HepG2 (cell line): ENCODE data around the gene GPX1. TPM values are rescaled to one million over a fixed set of nuclear protein-coding genes. Genes with fewer than 3 reads are reported as not detected.

Source experiments
- ARNTL ChIP-seq: sonication (generic); formaldehyde crosslinking; IDR thresholded peaks from 2 replicates; pipeline ENCODE4 v1.4.0; 2020; ENCODE audit warnings: mild to moderate bottlenecking, missing genetic modification reagents
- FOXC1 ChIP-seq: sonication (generic); formaldehyde crosslinking; IDR thresholded peaks from 2 replicates; pipeline ENCODE4 v1.8.0; 2022; ENCODE audit warnings: mild to moderate bottlenecking, missing genetic modification reagents, borderline replicate concordance
- FOXJ3 ChIP-seq: sonication (generic); formaldehyde crosslinking; IDR thresholded peaks from 2 replicates; pipeline ENCODE4 v1.4.0; 2020; ENCODE audit warnings: missing genetic modification reagents, mild to moderate bottlenecking, borderline replicate concordance
- HOXA3 ChIP-seq: sonication (generic); formaldehyde crosslinking; IDR thresholded peaks from 2 replicates; pipeline ENCODE4 v1.5.0; 2020; ENCODE audit warnings: missing genetic modification reagents
- KDM4B ChIP-seq: sonication (generic); formaldehyde crosslinking; IDR thresholded peaks from 2 replicates; pipeline ENCODE4 v1.4.0; 2020; ENCODE audit warnings: missing genetic modification reagents
- KDM5B ChIP-seq: sonication (generic); formaldehyde crosslinking; IDR thresholded peaks from 2 replicates; pipeline ENCODE4 v1.4.0; 2020; ENCODE audit warnings: missing genetic modification reagents, mild to moderate bottlenecking, borderline replicate concordance
- MLLT10 ChIP-seq: sonication (generic); formaldehyde crosslinking; IDR thresholded peaks from 2 replicates; pipeline ENCODE4 v1.4.0; 2020; ENCODE audit warnings: missing genetic modification reagents
- NFKB2 ChIP-seq: sonication (generic); formaldehyde crosslinking; IDR thresholded peaks from 2 replicates; pipeline ENCODE4 v1.4.0; 2020; ENCODE audit warnings: missing genetic modification reagents, borderline replicate concordance
- PAX8 ChIP-seq: sonication (generic); formaldehyde crosslinking; IDR thresholded peaks from 2 replicates; pipeline ENCODE4 v1.8.0; 2022; ENCODE audit warnings: mild to moderate bottlenecking, missing genetic modification reagents, borderline replicate concordance
- RAD51 ChIP-seq: fragments of 450-650 bp; IDR thresholded peaks from 2 replicates; pipeline ENCODE4 v1.6.1; 2016; ENCODE audit warnings: borderline replicate concordance
- RBM39 ChIP-seq: fragments of 200-400 bp; formaldehyde crosslinking; IDR thresholded peaks from one replicate; pipeline ENCODE4 v1.6.1; 2018; ENCODE audit warnings: antibody characterized with exemption, mild to moderate bottlenecking, low read depth, low read length; ENCODE audit not compliant: poor library complexity, severe bottlenecking
- SP5 ChIP-seq: IDR thresholded peaks from 2 replicates; pipeline ENCODE4 v1.6.1; 2016; ENCODE audit warnings: low read depth, borderline replicate concordance
- TCF12 ChIP-seq, 2 experiments: fragments of 450-650 bp in 1 of 2; sonication (generic) in 1 of 2; formaldehyde crosslinking in 1 of 2; IDR thresholded peaks; 2 replicates each; pipeline versions ENCODE4 v1.6.1 to v1.8.0; 2017 to 2022; ENCODE audit warnings: antibody characterized with exemption in 1 of 2, mild to moderate bottlenecking in 1 of 2, missing genetic modification reagents in 1 of 2, moderate library complexity in 1 of 2
- ZKSCAN5 ChIP-seq: sonication (generic); formaldehyde crosslinking; IDR thresholded peaks from 2 replicates; pipeline ENCODE4 v1.5.1; 2020; ENCODE audit warnings: mild to moderate bottlenecking, missing genetic modification reagents
- ZNF121 ChIP-seq: sonication (generic); formaldehyde crosslinking; IDR thresholded peaks from 2 replicates; pipeline ENCODE4 v1.5.0; 2020; ENCODE audit warnings: mild to moderate bottlenecking, missing genetic modification reagents
- ZNF3 ChIP-seq: IDR thresholded peaks from 2 replicates; pipeline ENCODE4 v1.7.0; 2017; ENCODE audit warnings: inconsistent platforms
- ZNF776 ChIP-seq: sonication (generic); formaldehyde crosslinking; IDR thresholded peaks from 2 replicates; pipeline ENCODE4 v1.4.0; 2020; ENCODE audit warnings: mild to moderate bottlenecking, missing genetic modification reagents
- polyA plus RNA-seq, 8 experiments: library from polyadenylated mRNA; depleted of rRNA in 3 of 8; stranded (reverse) in 7 of 8; unstranded in 1 of 8; fragments of >200 nt; fragmentation: Illumina TruSeq in 4 of 8; extraction: Trizol in 4 of 8; gene quantifications; 2 replicates each; pipeline versions ENCODE4 v1.2.1 to v1.2.3, GENCODE V29; 2011 to 2016; ENCODE audit warnings: low read depth in 4 of 8, missing spikeins in 1 of 8, mixed read lengths in 1 of 8; ENCODE audit not compliant: insufficient read depth in 1 of 8
- total RNA-seq, 5 experiments: library from RNA; depleted of rRNA; stranded (reverse); fragments of >200 nt; fragmentation: Illumina TruSeq; extraction: Trizol; gene quantifications; 2 replicates each; pipeline ENCODE4 v1.2.3, GENCODE V29; 2016; ENCODE audit warnings: low read depth in 1 of 5
- TF ChIP-seq, protein P1 (sequence below): sonication (generic); formaldehyde crosslinking; IDR thresholded peaks from 2 replicates; pipeline ENCODE4 v1.5.0; 2020; ENCODE audit warnings: missing genetic modification reagents
- TF ChIP-seq, protein P2 (sequence below): IDR thresholded peaks from 2 replicates; pipeline ENCODE4 v1.6.1; 2016; ENCODE audit warnings: low read depth, control low read depth
- TF ChIP-seq, protein P3 (sequence below): IDR thresholded peaks from 2 replicates; pipeline ENCODE4 v1.6.1; 2016; ENCODE audit warnings: mild to moderate bottlenecking, missing biosample characterization, missing genetic modification reagents
- TF ChIP-seq, protein P4 (sequence below): IDR thresholded peaks from 2 replicates; pipeline ENCODE4 v1.6.1; 2016; ENCODE audit warnings: mild to moderate bottlenecking
- TF ChIP-seq, protein P5 (sequence below): sonication (generic); formaldehyde crosslinking; IDR thresholded peaks from 2 replicates; pipeline ENCODE4 v1.4.0; 2020; ENCODE audit warnings: missing genetic modification reagents, mild to moderate bottlenecking, borderline replicate concordance

Gene GPX1
- total and polyA plus RNA-seq, 2 of the 13 experiments (the other 11 are each of a cell fraction or from before 2014, with no cell fraction given) = 149 to 168 TPM

DNA sequence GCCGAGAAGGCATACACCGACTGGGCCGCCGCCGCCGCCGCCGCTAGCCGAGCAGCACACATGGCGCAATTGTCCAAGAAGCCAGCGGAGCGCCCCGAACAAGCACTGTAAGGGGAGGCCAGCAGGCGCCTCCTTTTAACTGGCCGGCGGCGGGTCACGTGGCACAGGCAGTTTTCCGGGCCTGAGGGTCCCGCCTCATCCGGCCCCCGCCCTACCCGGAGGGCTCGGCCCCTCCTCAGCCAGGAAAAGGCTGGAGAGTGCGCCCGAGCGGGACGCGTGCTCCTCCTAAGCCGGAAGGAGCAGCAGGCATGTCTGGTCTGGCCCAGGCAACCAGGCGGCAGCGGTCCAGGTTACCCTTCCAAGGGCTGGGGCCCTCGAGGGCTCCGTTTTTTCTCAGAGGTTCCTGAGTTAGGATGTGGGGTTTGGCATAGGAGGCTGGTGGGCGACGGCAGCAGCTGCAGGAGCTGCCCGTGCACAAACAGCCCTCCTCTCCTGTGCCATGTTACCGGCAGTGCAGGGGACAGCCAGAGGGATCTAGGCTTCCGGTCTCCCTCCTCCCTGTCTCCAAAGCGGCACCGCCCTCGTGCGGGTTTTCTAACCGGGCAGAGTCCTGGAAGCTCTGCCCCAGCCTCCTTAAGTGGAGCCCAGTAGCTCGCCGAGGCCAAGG lies at the start of gene GPX1 (continued):
- no peak for TF ChIP-seq PAX8 (CRISPR knock-in tag)
- TF ChIP-seq, protein P1, sequence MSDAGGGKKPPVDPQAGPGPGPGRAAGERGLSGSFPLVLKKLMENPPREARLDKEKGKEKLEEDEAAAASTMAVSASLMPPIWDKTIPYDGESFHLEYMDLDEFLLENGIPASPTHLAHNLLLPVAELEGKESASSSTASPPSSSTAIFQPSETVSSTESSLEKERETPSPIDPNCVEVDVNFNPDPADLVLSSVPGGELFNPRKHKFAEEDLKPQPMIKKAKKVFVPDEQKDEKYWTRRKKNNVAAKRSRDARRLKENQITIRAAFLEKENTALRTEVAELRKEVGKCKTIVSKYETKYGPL (CRISPR knock-in tag) = no peak; the same call in 1 of the 2 replicates
- TF ChIP-seq MLLT10 (CRISPR knock-in tag) = no peak
- peak; percentile 93; the same call in 1 of the 2 replicates for TF ChIP-seq KDM5B (CRISPR knock-in tag)
- TF ChIP-seq, protein P2, sequence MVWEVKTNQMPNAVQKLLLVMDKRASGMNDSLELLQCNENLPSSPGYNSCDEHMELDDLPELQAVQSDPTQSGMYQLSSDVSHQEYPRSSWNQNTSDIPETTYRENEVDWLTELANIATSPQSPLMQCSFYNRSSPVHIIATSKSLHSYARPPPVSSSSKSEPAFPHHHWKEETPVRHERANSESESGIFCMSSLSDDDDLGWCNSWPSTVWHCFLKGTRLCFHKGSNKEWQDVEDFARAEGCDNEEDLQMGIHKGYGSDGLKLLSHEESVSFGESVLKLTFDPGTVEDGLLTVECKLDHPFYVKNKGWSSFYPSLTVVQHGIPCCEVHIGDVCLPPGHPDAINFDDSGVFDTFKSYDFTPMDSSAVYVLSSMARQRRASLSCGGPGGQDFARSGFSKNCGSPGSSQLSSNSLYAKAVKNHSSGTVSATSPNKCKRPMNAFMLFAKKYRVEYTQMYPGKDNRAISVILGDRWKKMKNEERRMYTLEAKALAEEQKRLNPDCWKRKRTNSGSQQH = no peak
- TF ChIP-seq, protein P3, sequence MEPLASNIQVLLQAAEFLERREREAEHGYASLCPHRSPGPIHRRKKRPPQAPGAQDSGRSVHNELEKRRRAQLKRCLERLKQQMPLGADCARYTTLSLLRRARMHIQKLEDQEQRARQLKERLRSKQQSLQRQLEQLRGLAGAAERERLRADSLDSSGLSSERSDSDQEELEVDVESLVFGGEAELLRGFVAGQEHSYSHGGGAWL (CRISPR knock-in tag) = peak; percentile 75
- TF ChIP-seq, protein P4, sequence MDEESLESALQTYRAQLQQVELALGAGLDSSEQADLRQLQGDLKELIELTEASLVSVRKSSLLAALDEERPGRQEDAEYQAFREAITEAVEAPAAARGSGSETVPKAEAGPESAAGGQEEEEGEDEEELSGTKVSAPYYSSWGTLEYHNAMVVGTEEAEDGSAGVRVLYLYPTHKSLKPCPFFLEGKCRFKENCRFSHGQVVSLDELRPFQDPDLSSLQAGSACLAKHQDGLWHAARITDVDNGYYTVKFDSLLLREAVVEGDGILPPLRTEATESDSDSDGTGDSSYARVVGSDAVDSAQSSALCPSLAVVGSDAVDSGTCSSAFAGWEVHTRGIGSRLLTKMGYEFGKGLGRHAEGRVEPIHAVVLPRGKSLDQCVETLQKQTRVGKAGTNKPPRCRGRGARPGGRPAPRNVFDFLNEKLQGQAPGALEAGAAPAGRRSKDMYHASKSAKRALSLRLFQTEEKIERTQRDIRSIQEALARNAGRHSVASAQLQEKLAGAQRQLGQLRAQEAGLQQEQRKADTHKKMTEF (CRISPR knock-in tag) = peak; percentile 94
- peak; percentile 68; the same call in 1 of the 2 replicates for TF ChIP-seq FOXC1 (CRISPR knock-in tag)
- TF ChIP-seq TCF12 (IDR thresholded peaks at IDR 0.05) = no peak
- TF ChIP-seq TCF12 (CRISPR knock-in tag; IDR thresholded peaks at IDR 0.05) = peak; percentile 22; the same call in 1 of the 2 replicates
- TF ChIP-seq FOXJ3 = peak; percentile 78; the same call in 1 of the 2 replicates
- TF ChIP-seq HOXA3 = peak; percentile 88
- TF ChIP-seq, protein P5, sequence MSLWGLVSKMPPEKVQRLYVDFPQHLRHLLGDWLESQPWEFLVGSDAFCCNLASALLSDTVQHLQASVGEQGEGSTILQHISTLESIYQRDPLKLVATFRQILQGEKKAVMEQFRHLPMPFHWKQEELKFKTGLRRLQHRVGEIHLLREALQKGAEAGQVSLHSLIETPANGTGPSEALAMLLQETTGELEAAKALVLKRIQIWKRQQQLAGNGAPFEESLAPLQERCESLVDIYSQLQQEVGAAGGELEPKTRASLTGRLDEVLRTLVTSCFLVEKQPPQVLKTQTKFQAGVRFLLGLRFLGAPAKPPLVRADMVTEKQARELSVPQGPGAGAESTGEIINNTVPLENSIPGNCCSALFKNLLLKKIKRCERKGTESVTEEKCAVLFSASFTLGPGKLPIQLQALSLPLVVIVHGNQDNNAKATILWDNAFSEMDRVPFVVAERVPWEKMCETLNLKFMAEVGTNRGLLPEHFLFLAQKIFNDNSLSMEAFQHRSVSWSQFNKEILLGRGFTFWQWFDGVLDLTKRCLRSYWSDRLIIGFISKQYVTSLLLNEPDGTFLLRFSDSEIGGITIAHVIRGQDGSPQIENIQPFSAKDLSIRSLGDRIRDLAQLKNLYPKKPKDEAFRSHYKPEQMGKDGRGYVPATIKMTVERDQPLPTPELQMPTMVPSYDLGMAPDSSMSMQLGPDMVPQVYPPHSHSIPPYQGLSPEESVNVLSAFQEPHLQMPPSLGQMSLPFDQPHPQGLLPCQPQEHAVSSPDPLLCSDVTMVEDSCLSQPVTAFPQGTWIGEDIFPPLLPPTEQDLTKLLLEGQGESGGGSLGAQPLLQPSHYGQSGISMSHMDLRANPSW = peak; percentile 79; the same call in 1 of the 2 replicates
- peak; percentile 75; the same call in 1 of the 2 replicates for TF ChIP-seq KDM4B (CRISPR knock-in tag)
- TF ChIP-seq ZNF3 (CRISPR knock-in tag) = no peak
- no peak; the same call in 1 of the 2 replicates for TF ChIP-seq ZKSCAN5
- TF ChIP-seq RAD51 = peak; percentile 94
- peak; percentile 72 for TF ChIP-seq ZNF776 (CRISPR knock-in tag)
- TF ChIP-seq RBM39 = peak; percentile 88
- peak; percentile 74; the same call in 1 of the 2 replicates for TF ChIP-seq NFKB2 (CRISPR knock-in tag)
- TF ChIP-seq ZNF121 (CRISPR knock-in tag) = peak; percentile 43; the same call in 1 of the 2 replicates
- TF ChIP-seq ARNTL (CRISPR knock-in tag) = peak; percentile 89
- TF ChIP-seq SP5 = peak; percentile 81
